ENCODE data around the gene MLLT10. TPM values are rescaled to one million over a fixed set of nuclear protein-coding genes. Genes with fewer than 3 reads are reported as not detected.
"Not testable (repeated sequence)": the region's sequence is repeated elsewhere in the genome, so short reads cannot be mapped to it uniquely, and the experiment has no call there.

The MLLT10 gene
- polyA plus RNA-seq, 4 donors = 8.9 to 34.3 (median 13.4) TPM

DNA sequence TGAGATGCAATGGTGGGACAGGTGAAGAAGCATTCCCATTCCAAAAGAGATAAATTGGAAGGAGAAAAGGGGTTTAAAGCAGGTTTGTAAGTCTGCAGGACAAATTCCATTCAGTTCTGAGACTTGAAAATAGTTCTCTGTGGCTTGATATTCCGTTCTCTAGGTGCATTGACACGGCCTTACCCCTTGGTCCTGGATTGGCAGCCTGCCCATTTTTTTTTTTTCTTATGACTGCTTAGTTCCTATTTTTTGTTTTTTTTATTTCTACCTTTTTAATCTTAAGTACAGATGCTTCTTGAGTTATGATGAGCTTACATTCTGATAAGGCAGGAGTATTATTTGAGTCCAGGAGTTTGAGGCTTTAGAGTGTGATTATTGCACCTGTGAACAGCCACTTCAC lies 70.6 kb downstream of the MLLT10 start:
- H3K9me3 ChIP-seq (ENCODE audit: control insufficient read depth in 2 of 2, insufficient read depth in 1 of 2, low read depth in 1 of 2, low read length in 1 of 2) = peaks cover 0 to 7% of the 10 kb centered on the region in 2 donors
- FAIRE-seq = no peak
- no peaks in the 10 kb centered on the region for H3K4me1 ChIP-seq (ENCODE audit: control insufficient read depth in 3 of 3, insufficient read depth in 2 of 3, low read depth in 1 of 3, low read length in 2 of 3)
- H3K27me3 ChIP-seq (ENCODE audit: control insufficient read depth in 3 of 3, insufficient read depth in 3 of 3, low read length in 3 of 3) = no peaks in the 10 kb centered on the region
- no peak overlapping the region for H3K4me3 ChIP-seq (ENCODE audit: low read depth in 1 of 3, low read length in 3 of 3)
- no peak overlapping the region for H3K27ac ChIP-seq (ENCODE audit: low read depth in 1 of 3, low read length in 2 of 3)
- DNase-seq = no peak
- 65 to 68% (median 67%) methylated on average over 2 of the region's 2 CpGs for WGBS, 3 donors
- H3K36me3 ChIP-seq (ENCODE audit: control insufficient read depth in 3 of 3, insufficient read depth in 2 of 3, low read depth in 1 of 3, low read length in 3 of 3) = peaks cover 0 to 16% (median 6%) of the 10 kb centered on the region in 3 donors

DNA sequence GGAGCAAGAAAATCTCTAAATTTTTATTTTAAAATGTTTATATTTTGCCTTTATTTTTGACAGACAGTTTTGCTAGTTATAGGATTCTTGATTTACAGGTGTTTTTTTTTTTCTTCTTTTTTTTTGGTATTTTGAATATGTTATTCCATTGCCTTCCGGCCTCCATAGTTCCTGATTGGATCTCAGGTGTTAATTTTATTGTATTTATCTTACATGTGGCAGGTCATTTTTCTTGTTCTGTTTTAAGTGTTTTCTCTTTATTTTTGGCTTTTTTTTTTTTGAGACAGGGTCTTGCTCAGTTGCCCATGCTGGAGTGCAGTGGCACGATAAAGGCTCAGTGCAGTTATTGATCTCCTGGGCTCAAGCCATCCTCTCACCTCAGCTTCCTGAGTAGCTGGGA lies 73.9 kb downstream of the MLLT10 start:
- FAIRE-seq = peak; percentile 57
- peaks cover 0 to 16% (median 4%) of the 10 kb centered on the region in 3 donors for H3K36me3 ChIP-seq (ENCODE audit: control insufficient read depth in 3 of 3, insufficient read depth in 2 of 3, low read depth in 1 of 3, low read length in 3 of 3)
- WGBS, 3 donors = 95 to 100% (median 96%) methylated on average over 2 of the region's 2 CpGs
- no peak overlapping the region for H3K4me3 ChIP-seq (ENCODE audit: low read depth in 1 of 3, low read length in 3 of 3)
- H3K4me1 ChIP-seq (ENCODE audit: control insufficient read depth in 3 of 3, insufficient read depth in 2 of 3, low read depth in 1 of 3, low read length in 2 of 3) = no peaks in the 10 kb centered on the region
- H3K27ac ChIP-seq (ENCODE audit: low read depth in 1 of 3, low read length in 2 of 3) = no peak overlapping the region
- H3K9me3 ChIP-seq (ENCODE audit: control insufficient read depth in 2 of 2, insufficient read depth in 1 of 2, low read depth in 1 of 2, low read length in 1 of 2) = peaks cover 0 to 7% of the 10 kb centered on the region in 2 donors
- no peaks in the 10 kb centered on the region for H3K27me3 ChIP-seq (ENCODE audit: control insufficient read depth in 3 of 3, insufficient read depth in 3 of 3, low read length in 3 of 3)
- DNase-seq = no peak

- peaks cover 0 to 1% of the 10 kb centered on the region in 2 donors for H3K9me3 ChIP-seq (ENCODE audit: control insufficient read depth in 2 of 2, insufficient read depth in 1 of 2, low read depth in 1 of 2, low read length in 1 of 2)
- FAIRE-seq = no peak
Measured at GRCh38 chr10:21614000-21614399, 80.0 kb downstream of the MLLT10 start.

GRCh38 chr10:21617267-21617666 lies 83.2 kb downstream of the MLLT10 start:
- Histone ChIP-seq H3K4me3 (ENCODE audit: low read depth in 1 of 3, low read length in 3 of 3) (no peak overlapping the region), H3K4me1 (ENCODE audit: control insufficient read depth in 3 of 3, insufficient read depth in 2 of 3, low read depth in 1 of 3, low read length in 2 of 3) (no peaks in the 10 kb centered on the region), H3K27me3 (ENCODE audit: control insufficient read depth in 3 of 3, insufficient read depth in 3 of 3, low read length in 3 of 3) (no peaks in the 10 kb centered on the region), H3K27ac (ENCODE audit: low read depth in 1 of 3, low read length in 2 of 3) (no peak overlapping the region), H3K36me3 (ENCODE audit: control insufficient read depth in 3 of 3, insufficient read depth in 2 of 3, low read depth in 1 of 3, low read length in 3 of 3) (peaks cover 0 to 29% (median 2%) of the 10 kb centered on the region in 3 donors), H3K9me3 (ENCODE audit: control insufficient read depth in 2 of 2, insufficient read depth in 1 of 2, low read depth in 1 of 2, low read length in 1 of 2) (peaks cover 0 to 3% of the 10 kb centered on the region in 2 donors)
- FAIRE-seq (no peak), DNase-seq (no peak)
- 91 to 97% (median 91%) methylated on average over 3 of the region's 3 CpGs for WGBS, 3 donors

More at GRCh38 chr10:21614000-21614399, 80.0 kb downstream of the MLLT10 start:
- no peak for DNase-seq
- WGBS, 3 donors = 75 to 96% (median 77%) methylated on average over 3 of the region's 3 CpGs
- Histone ChIP-seq H3K27ac (ENCODE audit: low read depth in 1 of 3, low read length in 2 of 3) (no peak overlapping the region), H3K4me1 (ENCODE audit: control insufficient read depth in 3 of 3, insufficient read depth in 2 of 3, low read depth in 1 of 3, low read length in 2 of 3) (no peaks in the 10 kb centered on the region), H3K36me3 (ENCODE audit: control insufficient read depth in 3 of 3, insufficient read depth in 2 of 3, low read depth in 1 of 3, low read length in 3 of 3) (peaks cover 0 to 22% (median 2%) of the 10 kb centered on the region in 3 donors), H3K27me3 (ENCODE audit: control insufficient read depth in 3 of 3, insufficient read depth in 3 of 3, low read length in 3 of 3) (no peaks in the 10 kb centered on the region), H3K4me3 (ENCODE audit: low read depth in 1 of 3, low read length in 3 of 3) (no peak overlapping the region)

GRCh38 chr10:21623291-21623690 lies 89.3 kb downstream of the MLLT10 start:
- FAIRE-seq (no peak), DNase-seq (no peak)
- WGBS, 3 donors = 74 to 92% (median 84%) methylated on average over 1 of the region's 1 CpG
- Histone ChIP-seq H3K36me3 (ENCODE audit: control insufficient read depth in 3 of 3, insufficient read depth in 2 of 3, low read depth in 1 of 3, low read length in 3 of 3) (peaks cover 0 to 22% (median 4%) of the 10 kb centered on the region in 3 donors), H3K4me3 (ENCODE audit: low read depth in 1 of 3, low read length in 3 of 3) (no peak overlapping the region), H3K27ac (ENCODE audit: low read depth in 1 of 3, low read length in 2 of 3) (no peak overlapping the region), H3K27me3 (ENCODE audit: control insufficient read depth in 3 of 3, insufficient read depth in 3 of 3, low read length in 3 of 3) (no peaks in the 10 kb centered on the region), H3K9me3 (ENCODE audit: control insufficient read depth in 2 of 2, insufficient read depth in 1 of 2, low read depth in 1 of 2, low read length in 1 of 2) (peaks cover 0 to 3% of the 10 kb centered on the region in 2 donors), H3K4me1 (ENCODE audit: control insufficient read depth in 3 of 3, insufficient read depth in 2 of 3, low read depth in 1 of 3, low read length in 2 of 3) (no peaks in the 10 kb centered on the region)

DNA sequence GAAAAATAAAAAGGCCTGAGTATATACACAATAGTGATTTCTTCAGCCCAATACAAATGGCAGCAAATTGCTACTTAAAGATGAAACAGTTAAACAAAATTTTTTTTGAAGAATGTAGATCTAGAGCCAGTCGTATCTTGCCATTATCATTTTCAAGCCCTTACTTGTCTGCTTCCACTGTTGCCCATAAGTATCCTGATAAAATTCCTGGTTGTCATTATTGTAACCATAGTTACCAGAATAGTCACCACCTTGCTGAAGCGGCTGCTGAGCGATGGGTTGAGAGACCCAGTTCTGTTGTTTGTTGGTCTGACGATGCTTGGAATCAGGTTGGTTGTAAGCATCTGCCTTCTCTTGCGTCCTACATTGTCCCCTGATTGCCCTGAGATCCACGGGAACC lies 90.4 kb downstream of the MLLT10 start:
- not testable (repeated sequence) for H3K27ac ChIP-seq (ENCODE audit: low read depth in 1 of 3, low read length in 2 of 3); FAIRE-seq
- 96 to 99% (median 97%) methylated on average over 6 of the region's 6 CpGs for WGBS, 3 donors

GRCh38 chr10:21624951-21625350 lies 90.9 kb downstream of the MLLT10 start:
- H3K4me1 ChIP-seq (ENCODE audit: control insufficient read depth in 3 of 3, insufficient read depth in 2 of 3, low read depth in 1 of 3, low read length in 2 of 3) = no peaks in the 10 kb centered on the region
- peaks cover 0 to 3% of the 10 kb centered on the region in 2 donors for H3K9me3 ChIP-seq (ENCODE audit: control insufficient read depth in 2 of 2, insufficient read depth in 1 of 2, low read depth in 1 of 2, low read length in 1 of 2)
- H3K36me3 ChIP-seq (ENCODE audit: control insufficient read depth in 3 of 3, insufficient read depth in 2 of 3, low read depth in 1 of 3, low read length in 3 of 3) = peaks cover 0 to 20% (median 4%) of the 10 kb centered on the region in 3 donors
- DNase-seq = no peak
- H3K27me3 ChIP-seq (ENCODE audit: control insufficient read depth in 3 of 3, insufficient read depth in 3 of 3, low read length in 3 of 3) = no peaks in the 10 kb centered on the region
- H3K4me3 ChIP-seq (ENCODE audit: low read depth in 1 of 3, low read length in 3 of 3) = no peak overlapping the region
- H3K27ac ChIP-seq (ENCODE audit: low read depth in 1 of 3, low read length in 2 of 3) = no peak overlapping the region
- 97 to 99% (median 98%) methylated on average over 6 of the region's 6 CpGs for WGBS, 3 donors
- FAIRE-seq = no peak

More for the DNA sequence above, 90.4 kb downstream of the MLLT10 start:
- not testable (repeated sequence) for H3K4me3 ChIP-seq (ENCODE audit: low read depth in 1 of 3, low read length in 3 of 3); DNase-seq; H3K4me1 ChIP-seq (ENCODE audit: control insufficient read depth in 3 of 3, insufficient read depth in 2 of 3, low read depth in 1 of 3, low read length in 2 of 3); H3K9me3 ChIP-seq (ENCODE audit: control insufficient read depth in 2 of 2, insufficient read depth in 1 of 2, low read depth in 1 of 2, low read length in 1 of 2); H3K27me3 ChIP-seq (ENCODE audit: control insufficient read depth in 3 of 3, insufficient read depth in 3 of 3, low read length in 3 of 3)
- H3K36me3 ChIP-seq (ENCODE audit: control insufficient read depth in 3 of 3, insufficient read depth in 2 of 3, low read depth in 1 of 3, low read length in 3 of 3) = peaks cover 0 to 20% (median 4%) of the 10 kb centered on the region in 3 donors

DNA sequence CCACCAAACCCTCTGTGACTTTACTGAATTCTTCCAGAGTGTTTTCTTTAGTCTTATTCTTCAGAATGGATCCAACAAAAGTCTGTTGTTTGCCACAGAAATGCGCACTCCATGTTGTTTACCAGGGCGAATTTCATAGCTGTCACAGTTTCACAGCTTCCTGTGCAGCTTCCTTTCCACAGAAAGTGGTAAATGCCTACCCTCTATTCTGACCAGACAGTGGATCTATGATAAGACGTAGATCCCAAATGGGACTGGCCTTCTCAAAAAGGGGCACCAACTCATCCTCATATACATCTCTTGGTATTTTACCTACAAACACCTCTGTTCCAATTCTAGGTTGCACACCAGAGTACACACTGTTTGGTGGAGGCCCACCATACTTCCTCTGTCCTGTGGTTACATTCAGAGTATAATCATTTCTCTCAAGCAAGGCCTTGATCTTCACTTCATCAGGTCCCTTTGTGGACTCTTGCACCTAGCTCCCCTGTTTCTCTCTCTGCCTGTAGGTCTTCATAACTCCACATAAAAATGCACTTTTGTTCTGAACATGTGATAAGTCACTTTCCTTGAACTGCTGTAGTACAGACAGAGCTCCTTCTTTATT lies 91.7 kb downstream of the MLLT10 start:
- WGBS, 3 donors = 86 to 87% (median 87%) methylated on average over 3 of the region's 3 CpGs
- FAIRE-seq (no peak), DNase-seq (no peak)
- no peak overlapping the region for H3K4me3 ChIP-seq (ENCODE audit: low read depth in 1 of 3, low read length in 3 of 3)
- no peaks in the 10 kb centered on the region for H3K27me3 ChIP-seq (ENCODE audit: control insufficient read depth in 3 of 3, insufficient read depth in 3 of 3, low read length in 3 of 3)
- peaks cover 0 to 17% (median 4%) of the 10 kb centered on the region in 3 donors for H3K36me3 ChIP-seq (ENCODE audit: control insufficient read depth in 3 of 3, insufficient read depth in 2 of 3, low read depth in 1 of 3, low read length in 3 of 3)
- H3K4me1 ChIP-seq (ENCODE audit: control insufficient read depth in 3 of 3, insufficient read depth in 2 of 3, low read depth in 1 of 3, low read length in 2 of 3) = no peaks in the 10 kb centered on the region
- no peaks in the 10 kb centered on the region for H3K9me3 ChIP-seq (ENCODE audit: control insufficient read depth in 2 of 2, insufficient read depth in 1 of 2, low read depth in 1 of 2, low read length in 1 of 2)
- H3K27ac ChIP-seq (ENCODE audit: low read depth in 1 of 3, low read length in 2 of 3) = no peak overlapping the region

All from small intestine (tissue), 7 donors.